Superior temporal gyrus (tissue), 1 donor: ENCODE data around the gene MTM1.

Source experiments
- DNase-seq: peaks from one replicate; pipeline ENCODE4 v3.0.0-alpha.2; 2016; ENCODE audit errors: extremely low spot score

Gene MTM1

GRCh38 chrX:150712619-150713018 lies 144.2 kb downstream of the MTM1 start:
- DNase-seq, result no peak

GRCh38 chrX:150715184-150715583 lies 146.8 kb downstream of the MTM1 start:
- no peak for DNase-seq

GRCh38 chrX:150719621-150720020 lies 151.2 kb downstream of the MTM1 start:
- no peak for DNase-seq
